HepG2 (cell line): Measurements from ENCODE around the gene SYNGR2. TPM values are rescaled to one million over a fixed set of nuclear protein-coding genes. Genes with fewer than 3 reads are reported as not detected.

Source experiments
- DNMT3B ChIP-seq: conservative IDR thresholded peaks from 2 replicates; pipeline ENCODE4 v1.6.1; 2016; ENCODE audit warnings: missing biosample characterization, control low read depth
- DR1 ChIP-seq: sonication (generic); formaldehyde crosslinking; IDR thresholded peaks from 2 replicates; pipeline ENCODE4 v1.8.0; 2021; ENCODE audit warnings: mild to moderate bottlenecking, missing genetic modification reagents, inconsistent platforms
- ETV5 ChIP-seq: IDR thresholded peaks from 2 replicates; pipeline ENCODE4 v1.6.1; 2018; ENCODE audit warnings: missing biosample characterization, missing genetic modification reagents, inconsistent platforms, borderline replicate concordance
- GABPA ChIP-seq, 2 experiments: IDR thresholded peaks; 2 replicates each; pipeline ENCODE4 v1.6.1; 2011 to 2016; ENCODE audit warnings: low read depth in 2 of 2, low read length in 1 of 2, missing biosample characterization in 1 of 2, missing genetic modification characterization in 1 of 2
- HNF4G ChIP-seq, 2 experiments: sonication (generic) in 1 of 2; formaldehyde crosslinking in 1 of 2; IDR thresholded peaks; 2 replicates each; pipeline versions ENCODE4 v1.4.0 to v1.6.1; 2011 to 2020; ENCODE audit warnings: borderline replicate concordance in 2 of 2, low read depth in 2 of 2, mild to moderate bottlenecking in 2 of 2, low read length in 1 of 2, missing genetic modification reagents in 1 of 2, moderate library complexity in 1 of 2
- MBNL3 ChIP-seq: fragments of 250-450 bp; sonication (Bioruptor Pico); conservative IDR thresholded peaks from 2 replicates; pipeline ENCODE4 v1.8.0; 2022; ENCODE audit warnings: mild to moderate bottlenecking, inconsistent platforms
- MTA3 ChIP-seq: sonication (generic); formaldehyde crosslinking; IDR thresholded peaks from 2 replicates; pipeline ENCODE4 v1.4.0; 2020; ENCODE audit warnings: missing genetic modification reagents
- NBN ChIP-seq: fragments of 450-650 bp; conservative IDR thresholded peaks from 2 replicates; pipeline ENCODE4 v1.6.1; 2017
- NFIB ChIP-seq: sonication (generic); formaldehyde crosslinking; IDR thresholded peaks from 2 replicates; pipeline ENCODE4 v1.9.0; 2021; ENCODE audit warnings: missing genetic modification reagents, mild to moderate bottlenecking, borderline replicate concordance
- RBFOX2 ChIP-seq: fragments of 200-400 bp; formaldehyde crosslinking; IDR thresholded peaks from 2 replicates; pipeline ENCODE4 v1.6.1; 2017; ENCODE audit warnings: low read depth, mild to moderate bottlenecking, low read length
- RELA ChIP-seq: sonication (generic); formaldehyde crosslinking; IDR thresholded peaks from 2 replicates; pipeline ENCODE4 v1.4.0; 2020; ENCODE audit warnings: missing genetic modification reagents
- SSRP1 ChIP-seq: IDR thresholded peaks from 2 replicates; pipeline ENCODE4 v1.6.1; 2016; ENCODE audit warnings: control low read depth
- THAP7 ChIP-seq: sonication (generic); formaldehyde crosslinking; IDR thresholded peaks from 2 replicates; pipeline ENCODE4 v1.8.1; 2023; ENCODE audit warnings: mild to moderate bottlenecking, missing genetic modification reagents
- ZBTB42 ChIP-seq: sonication (generic); formaldehyde crosslinking; IDR thresholded peaks from 2 replicates; pipeline ENCODE4 v1.5.0; 2020; ENCODE audit warnings: mild to moderate bottlenecking, missing genetic modification reagents
- ZBTB7A ChIP-seq: sonication (generic); formaldehyde crosslinking; IDR thresholded peaks from 2 replicates; pipeline ENCODE4 v1.8.0; 2022; ENCODE audit warnings: mild to moderate bottlenecking, missing genetic modification reagents
- ZFP82 ChIP-seq: sonication (generic); formaldehyde crosslinking; IDR thresholded peaks from 2 replicates; pipeline ENCODE4 v1.5.1; 2020; ENCODE audit warnings: mild to moderate bottlenecking, missing genetic modification reagents, borderline replicate concordance
- ZNF570 ChIP-seq: sonication (generic); formaldehyde crosslinking; IDR thresholded peaks from 2 replicates; pipeline ENCODE4 v1.4.0; 2020; ENCODE audit warnings: mild to moderate bottlenecking, missing genetic modification reagents, borderline replicate concordance
- ZNF577 ChIP-seq: sonication (generic); formaldehyde crosslinking; IDR thresholded peaks from 2 replicates; pipeline ENCODE4 v1.4.0; 2020; ENCODE audit warnings: mild to moderate bottlenecking, low read depth, missing genetic modification reagents, borderline replicate concordance
- ZNF788 ChIP-seq: sonication (generic); formaldehyde crosslinking; IDR thresholded peaks from 2 replicates; pipeline ENCODE4 v1.5.0; 2020; ENCODE audit warnings: mild to moderate bottlenecking, missing genetic modification reagents, borderline replicate concordance
- polyA plus RNA-seq, 8 experiments: library from polyadenylated mRNA; depleted of rRNA in 3 of 8; stranded (reverse) in 7 of 8; unstranded in 1 of 8; fragments of >200 nt; fragmentation: Illumina TruSeq in 4 of 8; extraction: Trizol in 4 of 8; gene quantifications; 2 replicates each; pipeline versions ENCODE4 v1.2.1 to v1.2.3, GENCODE V29; 2011 to 2016; ENCODE audit warnings: low read depth in 4 of 8, missing spikeins in 1 of 8, mixed read lengths in 1 of 8; ENCODE audit not compliant: insufficient read depth in 1 of 8
- total RNA-seq, 5 experiments: library from RNA; depleted of rRNA; stranded (reverse); fragments of >200 nt; fragmentation: Illumina TruSeq; extraction: Trizol; gene quantifications; 2 replicates each; pipeline ENCODE4 v1.2.3, GENCODE V29; 2016; ENCODE audit warnings: low read depth in 1 of 5
- TF ChIP-seq, protein P1 (sequence below): sonication (generic); formaldehyde crosslinking; IDR thresholded peaks from 2 replicates; pipeline ENCODE4 v1.5.1; 2020; ENCODE audit warnings: mild to moderate bottlenecking, missing genetic modification reagents, moderate library complexity
- TF ChIP-seq, protein P2 (sequence below): sonication (generic); formaldehyde crosslinking; IDR thresholded peaks from 2 replicates; pipeline ENCODE4 v1.9.0; 2021; ENCODE audit warnings: missing genetic modification reagents, mild to moderate bottlenecking, borderline replicate concordance

The SYNGR2 gene
- total and polyA plus RNA-seq, 2 of the 13 experiments (the other 11 are each of a cell fraction or from before 2014, with no cell fraction given) = 46.7 to 170 TPM

DNA sequence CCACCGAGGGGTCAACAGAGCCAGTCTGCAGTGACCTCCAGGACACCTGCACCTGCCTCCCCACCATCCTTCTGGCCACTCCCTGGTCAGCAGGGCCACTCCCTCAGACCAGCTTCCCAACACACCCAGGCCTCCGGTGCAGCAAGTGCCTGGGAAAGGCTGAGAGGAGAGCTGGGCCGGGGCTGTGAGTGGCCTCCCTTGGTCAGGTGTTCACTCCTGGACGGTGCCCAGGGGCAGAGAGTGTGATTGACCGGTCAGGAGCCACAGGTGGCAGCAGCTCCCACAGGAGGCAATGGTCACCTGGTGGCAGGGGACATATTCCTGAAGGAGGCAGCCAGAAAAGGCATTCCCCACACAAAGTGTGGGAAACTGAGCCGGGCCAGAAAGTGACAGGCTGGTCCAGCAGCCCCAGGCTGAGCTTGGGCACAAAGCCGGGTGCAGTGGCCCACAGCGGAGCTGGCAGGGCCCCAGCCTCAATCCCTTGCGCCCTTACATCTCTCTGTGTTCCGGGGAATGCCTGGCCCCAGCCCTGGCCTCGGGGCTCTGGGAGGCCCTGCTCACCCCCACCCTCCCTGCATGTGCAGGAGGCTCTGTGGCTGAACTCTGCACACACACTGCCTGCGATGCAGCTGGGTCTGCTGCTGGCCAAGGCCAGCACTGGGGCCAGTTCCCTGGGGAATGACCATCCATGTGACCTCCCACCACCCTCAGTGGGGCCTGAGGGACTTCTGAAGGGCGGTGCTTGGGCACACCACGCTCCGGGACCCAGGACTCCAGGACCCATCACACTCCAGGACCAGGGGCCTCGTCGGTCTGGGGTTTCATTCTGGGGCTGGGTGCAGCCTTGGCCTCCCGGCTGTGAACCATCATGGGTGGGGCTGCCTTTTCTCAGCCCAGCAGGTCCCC, 23.4 kb upstream of the SYNGR2 start (continued):
- TF ChIP-seq RBFOX2 (no peak), NFIB (CRISPR knock-in tag) (no peak), ZNF788 (CRISPR knock-in tag) (peak; percentile 93; the same call in 1 of the 2 replicates), GABPA (IDR thresholded peaks at IDR 0.05; ENCODE audit: low read depth, low read length) (no peak), GABPA (CRISPR knock-in tag; IDR thresholded peaks at IDR 0.05; ENCODE audit: low read depth) (no peak), RELA (CRISPR knock-in tag) (no peak), DNMT3B (no peak), DR1 (CRISPR knock-in tag) (no peak), ZBTB7A (peak; percentile 80; the same call in 1 of the 2 replicates), ETV5 (CRISPR knock-in tag) (no peak), SSRP1 (CRISPR knock-in tag) (no peak), ZNF577 (CRISPR knock-in tag) (0 out of 2 replicates have a peak, but pooled peaks have one; percentile 21), HNF4G (IDR thresholded peaks at IDR 0.05; ENCODE audit: borderline replicate concordance, low read depth, low read length) (no peak), HNF4G (CRISPR knock-in tag; IDR thresholded peaks at IDR 0.05; ENCODE audit: borderline replicate concordance, low read depth) (peak; percentile 77; the same call in 1 of the 2 replicates), NBN (no peak), ZFP82 (CRISPR knock-in tag) (no peak), MTA3 (CRISPR knock-in tag) (no peak), MBNL3 (no peak), ZBTB42 (CRISPR knock-in tag) (peak; percentile 17; the same call in 1 of the 2 replicates), THAP7 (0 out of 2 replicates have a peak, but pooled peaks have one; percentile 7), ZNF570 (CRISPR knock-in tag) (no peak)
- TF ChIP-seq, protein P1, sequence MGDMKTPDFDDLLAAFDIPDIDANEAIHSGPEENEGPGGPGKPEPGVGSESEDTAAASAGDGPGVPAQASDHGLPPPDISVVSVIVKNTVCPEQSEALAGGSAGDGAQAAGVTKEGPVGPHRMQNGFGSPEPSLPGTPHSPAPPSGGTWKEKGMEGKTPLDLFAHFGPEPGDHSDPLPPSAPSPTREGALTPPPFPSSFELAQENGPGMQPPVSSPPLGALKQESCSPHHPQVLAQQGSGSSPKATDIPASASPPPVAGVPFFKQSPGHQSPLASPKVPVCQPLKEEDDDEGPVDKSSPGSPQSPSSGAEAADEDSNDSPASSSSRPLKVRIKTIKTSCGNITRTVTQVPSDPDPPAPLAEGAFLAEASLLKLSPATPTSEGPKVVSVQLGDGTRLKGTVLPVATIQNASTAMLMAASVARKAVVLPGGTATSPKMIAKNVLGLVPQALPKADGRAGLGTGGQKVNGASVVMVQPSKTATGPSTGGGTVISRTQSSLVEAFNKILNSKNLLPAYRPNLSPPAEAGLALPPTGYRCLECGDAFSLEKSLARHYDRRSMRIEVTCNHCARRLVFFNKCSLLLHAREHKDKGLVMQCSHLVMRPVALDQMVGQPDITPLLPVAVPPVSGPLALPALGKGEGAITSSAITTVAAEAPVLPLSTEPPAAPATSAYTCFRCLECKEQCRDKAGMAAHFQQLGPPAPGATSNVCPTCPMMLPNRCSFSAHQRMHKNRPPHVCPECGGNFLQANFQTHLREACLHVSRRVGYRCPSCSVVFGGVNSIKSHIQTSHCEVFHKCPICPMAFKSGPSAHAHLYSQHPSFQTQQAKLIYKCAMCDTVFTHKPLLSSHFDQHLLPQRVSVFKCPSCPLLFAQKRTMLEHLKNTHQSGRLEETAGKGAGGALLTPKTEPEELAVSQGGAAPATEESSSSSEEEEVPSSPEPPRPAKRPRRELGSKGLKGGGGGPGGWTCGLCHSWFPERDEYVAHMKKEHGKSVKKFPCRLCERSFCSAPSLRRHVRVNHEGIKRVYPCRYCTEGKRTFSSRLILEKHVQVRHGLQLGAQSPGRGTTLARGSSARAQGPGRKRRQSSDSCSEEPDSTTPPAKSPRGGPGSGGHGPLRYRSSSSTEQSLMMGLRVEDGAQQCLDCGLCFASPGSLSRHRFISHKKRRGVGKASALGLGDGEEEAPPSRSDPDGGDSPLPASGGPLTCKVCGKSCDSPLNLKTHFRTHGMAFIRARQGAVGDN (CRISPR knock-in tag) = peak; percentile 93
- TF ChIP-seq, protein P2, sequence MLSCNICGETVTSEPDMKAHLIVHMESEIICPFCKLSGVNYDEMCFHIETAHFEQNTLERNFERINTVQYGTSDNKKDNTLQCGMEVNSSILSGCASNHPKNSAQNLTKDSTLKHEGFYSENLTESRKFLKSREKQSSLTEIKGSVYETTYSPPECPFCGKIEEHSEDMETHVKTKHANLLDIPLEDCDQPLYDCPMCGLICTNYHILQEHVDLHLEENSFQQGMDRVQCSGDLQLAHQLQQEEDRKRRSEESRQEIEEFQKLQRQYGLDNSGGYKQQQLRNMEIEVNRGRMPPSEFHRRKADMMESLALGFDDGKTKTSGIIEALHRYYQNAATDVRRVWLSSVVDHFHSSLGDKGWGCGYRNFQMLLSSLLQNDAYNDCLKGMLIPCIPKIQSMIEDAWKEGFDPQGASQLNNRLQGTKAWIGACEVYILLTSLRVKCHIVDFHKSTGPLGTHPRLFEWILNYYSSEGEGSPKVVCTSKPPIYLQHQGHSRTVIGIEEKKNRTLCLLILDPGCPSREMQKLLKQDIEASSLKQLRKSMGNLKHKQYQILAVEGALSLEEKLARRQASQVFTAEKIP (CRISPR knock-in tag) = no peak
